HEK293 (cell line): Measurements from ENCODE around the gene TTC34.

ENCODE experiments used
- CTCF ChIA-PET: fragments of 350-600 bp; formaldehyde crosslinking; extraction: SDS; loops from one replicate; lab custom pipeline; 2021; ENCODE audit warnings: antibody characterized with exemption; lab: Yijun Ruan, JAX
- POLR2A ChIA-PET: fragments of 300-600 bp; formaldehyde crosslinking; extraction: SDS; loops from one replicate; lab custom pipeline; 2020; ENCODE audit warnings: antibody characterized with exemption, inconsistent platforms; lab: Yijun Ruan, JAX
- H3K27ac ChIP-seq: fragments of 200-500 bp; sonication (Bioruptor generic); 2 replicates; pipeline ENCODE4 v1.5.1; 2014; ENCODE audit warnings: low read depth, low read length, control low read depth, inconsistent platforms; ENCODE audit errors: extremely low read depth
- H3K36me3 ChIP-seq, 2 experiments: fragments of 200-500 bp in 1 of 2; sonication (Bioruptor generic) in 1 of 2; 1 replicate in 1 of 2; 2 replicates in 1 of 2; pipeline ENCODE4 v1.5.1; 2014 to 2017; ENCODE audit warnings: inconsistent platforms in 2 of 2, low read length in 2 of 2; ENCODE audit not compliant: control insufficient read depth in 2 of 2, insufficient read depth in 1 of 2
- H3K4me1 ChIP-seq: fragments of 200-500 bp; sonication (Bioruptor generic); 2 replicates; pipeline ENCODE4 v1.5.1; 2014; ENCODE audit warnings: mild to moderate bottlenecking, low read length, inconsistent platforms; ENCODE audit not compliant: control insufficient read depth, insufficient read depth
- H3K4me3 ChIP-seq: 2 replicates; pipeline ENCODE4 v1.5.1; 2011; ENCODE audit warnings: low read depth, mild to moderate bottlenecking, control low read depth, low read length, moderate library complexity
- H3K9me3 ChIP-seq: fragments of 200-500 bp; sonication (Bioruptor generic); 2 replicates; pipeline ENCODE4 v1.5.1; 2014; ENCODE audit warnings: low read depth, low read length, inconsistent platforms; ENCODE audit not compliant: control insufficient read depth, insufficient read depth
- EGR2 ChIP-seq: fragments of 450-650 bp; formaldehyde crosslinking; IDR thresholded peaks from 2 replicates; pipeline ENCODE4 v1.5.1; 2016; ENCODE audit warnings: low read depth, missing biosample characterization, missing genetic modification characterization
- GFI1B ChIP-seq: fragments of 450-650 bp; formaldehyde crosslinking; IDR thresholded peaks from 2 replicates; pipeline ENCODE4 v1.5.1; 2016; ENCODE audit warnings: missing biosample characterization, missing genetic modification characterization
- HOXA7 ChIP-seq: sonication (generic); formaldehyde crosslinking; IDR thresholded peaks from 2 replicates; pipeline ENCODE4 v1.8.1; 2022; ENCODE audit warnings: missing genetic modification reagents, borderline replicate concordance
- HOXD13 ChIP-seq: sonication (generic); formaldehyde crosslinking; IDR thresholded peaks from 2 replicates; pipeline ENCODE4 v1.8.0; 2022; ENCODE audit warnings: missing genetic modification reagents, borderline replicate concordance
- KLF16 ChIP-seq: fragments of 450-650 bp; formaldehyde crosslinking; IDR thresholded peaks from 2 replicates; pipeline ENCODE4 v1.5.1; 2017; ENCODE audit warnings: missing biosample characterization, missing genetic modification characterization
- SCRT2 ChIP-seq: fragments of 450-650 bp; formaldehyde crosslinking; IDR thresholded peaks from 2 replicates; pipeline ENCODE4 v1.5.1; 2016; ENCODE audit warnings: missing biosample characterization, missing genetic modification characterization
- TRIM28 ChIP-seq: IDR thresholded peaks from 2 replicates; pipeline ENCODE4 v1.6.1; 2011; ENCODE audit warnings: low read length, control low read depth, borderline replicate concordance
- ZBTB21 ChIP-seq: fragments of 450-650 bp; formaldehyde crosslinking; IDR thresholded peaks from 2 replicates; pipeline ENCODE4 v1.5.1; 2017; ENCODE audit warnings: missing biosample characterization, missing genetic modification characterization
- ZBTB48 ChIP-seq: fragments of 450-650 bp; formaldehyde crosslinking; IDR thresholded peaks from 2 replicates; pipeline ENCODE4 v1.5.1; 2016; ENCODE audit warnings: missing biosample characterization, missing genetic modification characterization
- ZFP41 ChIP-seq: fragments of 450-650 bp; formaldehyde crosslinking; IDR thresholded peaks from 2 replicates; pipeline ENCODE4 v1.5.1; 2016; ENCODE audit warnings: missing biosample characterization, missing genetic modification characterization, borderline replicate concordance
- ZNF223 ChIP-seq: fragments of 450-650 bp; formaldehyde crosslinking; IDR thresholded peaks from 2 replicates; pipeline ENCODE4 v1.5.1; 2016; ENCODE audit warnings: missing biosample characterization, missing genetic modification characterization
- ZNF24 ChIP-seq: fragments of 450-650 bp; formaldehyde crosslinking; IDR thresholded peaks from 2 replicates; pipeline ENCODE4 v1.5.1; 2016; ENCODE audit warnings: missing biosample characterization, missing genetic modification characterization
- ZNF248 ChIP-seq: fragments of 450-650 bp; formaldehyde crosslinking; IDR thresholded peaks from 2 replicates; pipeline ENCODE4 v1.5.1; 2017; ENCODE audit warnings: missing biosample characterization, missing genetic modification characterization
- ZNF26 ChIP-seq: fragments of 450-650 bp; formaldehyde crosslinking; IDR thresholded peaks from 2 replicates; pipeline ENCODE4 v1.5.1; 2016; ENCODE audit warnings: missing biosample characterization, missing genetic modification characterization
- ZNF302 ChIP-seq: fragments of 450-650 bp; formaldehyde crosslinking; IDR thresholded peaks from 2 replicates; pipeline ENCODE4 v1.5.1; 2016; ENCODE audit warnings: missing biosample characterization, missing genetic modification characterization, low read depth
- ZNF335 ChIP-seq: fragments of 450-650 bp; formaldehyde crosslinking; conservative IDR thresholded peaks from 2 replicates; pipeline ENCODE4 v1.5.1; 2016; ENCODE audit warnings: missing biosample characterization, missing genetic modification characterization
- ZNF529 ChIP-seq: fragments of 450-650 bp; formaldehyde crosslinking; IDR thresholded peaks from 2 replicates; pipeline ENCODE4 v1.5.1; 2017; ENCODE audit warnings: missing genetic modification characterization, missing biosample characterization; ENCODE audit not compliant: insufficient replicate concordance
- ZNF561 ChIP-seq: fragments of 450-650 bp; IDR thresholded peaks from 2 replicates; pipeline ENCODE4 v1.5.1; 2018; ENCODE audit warnings: missing biosample characterization, missing genetic modification characterization, borderline replicate concordance
- ZNF610 ChIP-seq: fragments of 450-650 bp; formaldehyde crosslinking; IDR thresholded peaks from 2 replicates; pipeline ENCODE4 v1.5.1; 2016; ENCODE audit warnings: missing biosample characterization, missing genetic modification characterization, borderline replicate concordance
- ZNF621 ChIP-seq: fragments of 450-650 bp; formaldehyde crosslinking; IDR thresholded peaks from 2 replicates; pipeline ENCODE4 v1.5.1; 2017; ENCODE audit warnings: missing biosample characterization, missing genetic modification characterization
- ZNF626 ChIP-seq: fragments of 450-650 bp; sonication (Bioruptor Pico); formaldehyde crosslinking; IDR thresholded peaks from 2 replicates; pipeline ENCODE4 v1.5.1; 2018; ENCODE audit warnings: missing biosample characterization, missing genetic modification characterization, inconsistent platforms
- ZNF629 ChIP-seq: fragments of 450-650 bp; formaldehyde crosslinking; IDR thresholded peaks from 2 replicates; pipeline ENCODE4 v1.5.1; 2017; ENCODE audit warnings: missing biosample characterization, missing genetic modification characterization
- ZNF707 ChIP-seq: fragments of 450-650 bp; formaldehyde crosslinking; IDR thresholded peaks from 2 replicates; pipeline ENCODE4 v1.5.1; 2016; ENCODE audit warnings: missing biosample characterization, missing genetic modification characterization
- ZNF76 ChIP-seq: fragments of 450-650 bp; formaldehyde crosslinking; IDR thresholded peaks from 2 replicates; pipeline ENCODE4; 2016; ENCODE audit warnings: low read depth, missing biosample characterization, missing genetic modification characterization, borderline replicate concordance
- ZNF785 ChIP-seq: fragments of 450-650 bp; formaldehyde crosslinking; IDR thresholded peaks from 2 replicates; pipeline ENCODE4 v1.5.1; 2016; ENCODE audit warnings: missing biosample characterization, missing genetic modification characterization
- ZNF791 ChIP-seq: fragments of 450-650 bp; formaldehyde crosslinking; IDR thresholded peaks from 2 replicates; pipeline ENCODE4 v1.5.1; 2016; ENCODE audit warnings: missing biosample characterization, missing genetic modification characterization
- TF ChIP-seq, protein P1 (sequence below): fragments of 450-650 bp; formaldehyde crosslinking; IDR thresholded peaks from 2 replicates; pipeline ENCODE4 v1.5.1; 2016; ENCODE audit warnings: missing biosample characterization, missing genetic modification characterization

Gene TTC34

GRCh38 chr1:2802421-2802961 is 998 bp upstream of the TTC34 start:
- TF ChIP-seq ZNF629 (tag by site-specific recombination), result no peak
- TF ChIP-seq HOXA7 (CRISPR knock-in tag), result no peak
- no peak for TF ChIP-seq ZFP41 (tag by site-specific recombination)
- no peak for TF ChIP-seq GFI1B (tag by site-specific recombination)
- no peak for TF ChIP-seq HOXD13 (CRISPR knock-in tag)
- TF ChIP-seq ZNF621 (tag by site-specific recombination), result no peak
- TF ChIP-seq EGR2 (tag by site-specific recombination), result no peak
- TF ChIP-seq TRIM28, result no peak
- TF ChIP-seq ZBTB48 (tag by site-specific recombination), result no peak
- no peak for TF ChIP-seq ZNF76 (tag by site-specific recombination)
- TF ChIP-seq ZNF335, result no peak
- no peak for TF ChIP-seq ZNF302
- no peak for TF ChIP-seq ZNF24 (tag by site-specific recombination)
- no peak for TF ChIP-seq KLF16 (tag by site-specific recombination)
- no peak for TF ChIP-seq ZNF626
- TF ChIP-seq ZNF791, result no peak
- TF ChIP-seq ZBTB21 (tag by site-specific recombination), result no peak
- no peak for TF ChIP-seq ZNF248 (tag by site-specific recombination)
- TF ChIP-seq, all 188 proteins: peak for 0
- H3K36me3 ChIP-seq, result no peaks in the 10 kb centered on the region
- CTCF ChIA-PET, result no interaction called here
- no peaks in the 10 kb centered on the region for H3K9me3 ChIP-seq
- H3K27ac ChIP-seq, result no peak overlapping the region
- no peaks in the 10 kb centered on the region for H3K4me1 ChIP-seq
- POLR2A ChIA-PET, result no interaction called here
- no peak overlapping the region for H3K4me3 ChIP-seq

DNA sequence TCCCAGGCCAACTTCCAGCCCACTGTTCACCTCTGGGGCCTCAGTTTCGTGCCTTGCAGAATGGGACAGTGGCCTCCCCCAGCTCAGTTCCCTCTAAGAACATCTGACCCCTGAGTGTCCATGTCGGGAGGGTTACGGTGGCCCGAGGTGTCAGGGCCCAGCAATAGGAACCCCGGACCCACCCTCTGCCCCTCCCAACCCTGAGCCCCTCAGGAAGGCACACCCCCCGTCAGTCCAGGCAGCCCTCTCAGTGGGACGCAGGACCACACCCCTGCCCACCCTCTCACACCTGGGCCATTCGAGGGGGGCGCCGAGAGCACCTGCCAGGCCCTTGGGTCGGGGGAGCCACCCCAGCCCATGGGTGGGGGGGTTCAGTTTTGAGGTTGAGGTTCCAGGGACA is 447 bp downstream of the TTC34 start:
- no peak overlapping the region for H3K27ac ChIP-seq
- POLR2A ChIA-PET, result no interaction called here
- no peaks in the 10 kb centered on the region for H3K9me3 ChIP-seq
- no peaks in the 10 kb centered on the region for H3K36me3 ChIP-seq
- TF ChIP-seq ZNF610 (tag by site-specific recombination) (no peak), ZNF223 (tag by site-specific recombination) (no peak), ZNF529 (no peak), ZNF26 (tag by site-specific recombination) (no peak), ZNF561 (tag by site-specific recombination) (no peak), ZNF707 (tag by site-specific recombination) (no peak), SCRT2 (tag by site-specific recombination) (no peak), ZNF785 (no peak)
- TF ChIP-seq, protein P1, sequence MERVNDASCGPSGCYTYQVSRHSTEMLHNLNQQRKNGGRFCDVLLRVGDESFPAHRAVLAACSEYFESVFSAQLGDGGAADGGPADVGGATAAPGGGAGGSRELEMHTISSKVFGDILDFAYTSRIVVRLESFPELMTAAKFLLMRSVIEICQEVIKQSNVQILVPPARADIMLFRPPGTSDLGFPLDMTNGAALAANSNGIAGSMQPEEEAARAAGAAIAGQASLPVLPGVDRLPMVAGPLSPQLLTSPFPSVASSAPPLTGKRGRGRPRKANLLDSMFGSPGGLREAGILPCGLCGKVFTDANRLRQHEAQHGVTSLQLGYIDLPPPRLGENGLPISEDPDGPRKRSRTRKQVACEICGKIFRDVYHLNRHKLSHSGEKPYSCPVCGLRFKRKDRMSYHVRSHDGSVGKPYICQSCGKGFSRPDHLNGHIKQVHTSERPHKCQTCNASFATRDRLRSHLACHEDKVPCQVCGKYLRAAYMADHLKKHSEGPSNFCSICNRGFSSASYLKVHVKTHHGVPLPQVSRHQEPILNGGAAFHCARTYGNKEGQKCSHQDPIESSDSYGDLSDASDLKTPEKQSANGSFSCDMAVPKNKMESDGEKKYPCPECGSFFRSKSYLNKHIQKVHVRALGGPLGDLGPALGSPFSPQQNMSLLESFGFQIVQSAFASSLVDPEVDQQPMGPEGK (tag by site-specific recombination), result no peak
- TF ChIP-seq, all 188 proteins: peak for 0
- H3K4me3 ChIP-seq, result no peak overlapping the region
- CTCF ChIA-PET, result interaction anchor here (0.7 to 1.1 kb wide), 2 partner anchors 11 to 23 kb away, joined by 3 read pairs; no protein-coding TSS in a partner anchor
- H3K4me1 ChIP-seq, result no peaks in the 10 kb centered on the region
